Body of pancreas (tissue), 4 donors: ENCODE measurements around the gene PCBD2. TPM values are rescaled to one million over a fixed set of nuclear protein-coding genes. Genes with fewer than 3 reads are reported as not detected.
"Not testable (repeated sequence)": the region's sequence is repeated elsewhere in the genome, so short reads cannot be mapped to it uniquely, and the experiment has no call there.

ENCODE experiments used
- ATAC-seq: fragments of 150-250 bp; one replicate; pipeline ENCODE4 v1.9.1; 2016
- DNase-seq, 4 donors: peaks; one replicate each; pipeline ENCODE4 v3.0.0-alpha.2; 2019
- H3K27ac ChIP-seq, 4 donors: fragments of 200-600 bp; sonication (generic); 1 replicate in 3 of 4; 2 replicates in 1 of 4; pipeline versions ENCODE4 v1.5.1 to v1.6.1; 2016 to 2019; ENCODE audit warnings: mild to moderate bottlenecking in 1 of 4, mixed read lengths in 1 of 4, moderate library complexity in 1 of 4
- H3K27me3 ChIP-seq, 2 donors: fragments of 200-600 bp; sonication (generic); one replicate each; pipeline ENCODE4 v1.6.0; 2016; ENCODE audit warnings: mild to moderate bottlenecking in 1 of 2
- H3K36me3 ChIP-seq, 2 donors: fragments of 200-600 bp; sonication (generic); replicated peaks in 1 of 2; 2 replicates each; pipeline ENCODE4 v1.5.1; 2016; ENCODE audit warnings: low read depth in 2 of 2; ENCODE audit not compliant: insufficient read depth in 1 of 2
- H3K4me1 ChIP-seq: fragments of 200-600 bp; sonication (generic); one replicate; pipeline ENCODE4 v1.6.0; 2016
- H3K4me3 ChIP-seq, 2 donors: fragments of 200-600 bp; sonication (generic); 1 replicate in 1 of 2; 2 replicates in 1 of 2; pipeline ENCODE4 v1.5.1; 2016 to 2019
- H3K9me3 ChIP-seq, 3 donors: fragments of 200-600 bp; sonication (generic); 1 replicate in 2 of 3; 2 replicates in 1 of 3; pipeline ENCODE4 v1.5.1; 2016
- CTCF ChIP-seq, 7 experiments: fragments of 450-650 bp in 4 of 7; fragments of 200-600 bp in 3 of 7; sonication (generic) in 3 of 7; IDR thresholded peaks; one replicate each; pipeline ENCODE4 v1.5.1; 2016 to 2019; ENCODE audit warnings: antibody characterized with exemption in 7 of 7
- POLR2A ChIP-seq, 3 donors: fragments of 450-650 bp; IDR thresholded peaks; one replicate each; pipeline ENCODE4 v1.6.1; 2016; ENCODE audit warnings: antibody characterized with exemption in 3 of 3, mild to moderate bottlenecking in 2 of 3
- WGBS, 2 donors: methylation state at CpG; one replicate each; pipeline ENCODE4 v1.1.5; 2017; 5-methylcytosine and 5-hydroxymethylcytosine counted together
- intact Hi-C: fragments of 100-400 bp; cut with DNase I; formaldehyde crosslinking; loops from one replicate; pipeline ENCODE4 v1.15.1; 2023
- total RNA-seq, 2 donors: library from RNA; depleted of rRNA; stranded (reverse); fragments of >200 nt; gene quantifications; one replicate each; pipeline ENCODE4 v1.1.0, GENCODE V29; 2016

Gene PCBD2
- 10 to 100 TPM in 1 of 2 donors, 1 to 10 TPM in 1; 9.9 to 15.8 TPM for total RNA-seq

GRCh38 chr5:134904610-134905245, at the start of gene PCBD2:
PCBD2 (plus strand) TSS chr5:134905131; CDS start chr5:134905140, 9 bp downstream.
- intact Hi-C loops: loop anchor here (10.0 kb wide), 1 partner anchor 150 kb away; the partner anchor contains the start of gene DDX46

DNA sequence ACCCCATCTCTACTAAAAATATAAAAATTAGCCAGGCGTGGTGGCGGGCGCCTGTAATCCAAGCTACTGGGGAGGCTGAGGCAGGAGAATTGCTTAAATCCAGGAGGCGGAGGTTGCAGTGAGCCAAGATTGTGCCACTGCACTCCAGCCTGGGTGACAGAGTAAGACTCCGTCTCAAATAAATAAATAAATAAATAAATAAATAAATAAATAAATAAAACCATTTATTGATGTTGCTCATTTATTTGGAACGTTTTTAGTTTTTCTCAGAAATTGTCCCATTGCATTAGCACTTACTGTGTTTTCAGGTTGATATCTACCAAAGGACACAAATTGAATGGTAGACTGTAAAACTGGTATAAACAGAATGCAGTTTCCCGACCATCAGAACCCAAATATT, 48.5 kb upstream of the PCBD2 start:
- H3K9me3 ChIP-seq, intact Hi-C loops, H3K27ac ChIP-seq, DNase-seq, H3K27me3 ChIP-seq, ATAC-seq, H3K4me3 ChIP-seq: not testable (repeated sequence)
- Histone ChIP-seq H3K4me1 (peaks cover 11% of the 10 kb centered on the region), H3K36me3 (peaks cover 4 to 15% of the 10 kb centered on the region in 2 donors)
- 90 to 91% methylated on average over 7 of the region's 7 CpGs for WGBS, 2 donors

More at GRCh38 chr5:134904610-134905245, at the start of gene PCBD2:
- Histone ChIP-seq H3K36me3 (no peaks in the 10 kb centered on the region), H3K4me3 (peak within 1 kb of the TSS; percentile 50 to 83), H3K4me1 (peaks cover 6% of the 10 kb centered on the region), H3K9me3 (no peaks in the 10 kb centered on the region), H3K27me3 (no peaks in the 10 kb centered on the region), H3K27ac (peak within 1 kb of the TSS; percentile 95 to 99 (median 97))
- 0% methylated on average over 70 of the region's 84 CpGs; no CpG with 5 or more reads in 1 of the 2 donors for WGBS, 2 donors
- DNase-seq: peak; percentile 92 to 93 (median 92)
- peak; percentile 87 for ATAC-seq
- TF ChIP-seq CTCF (IDR thresholded peaks at IDR 0.05) (peak; percentile 85 to 98 (median 92)), POLR2A (IDR thresholded peaks at IDR 0.05) (peak; percentile 56 to 70 (median 61))

- DNase-seq (no peak), ATAC-seq (no peak)
- no peaks in the 10 kb centered on the region for H3K27me3 ChIP-seq
- no peak overlapping the region for H3K27ac ChIP-seq
- TF ChIP-seq POLR2A (IDR thresholded peaks at IDR 0.05) (no peak), CTCF (IDR thresholded peaks at IDR 0.05) (no peak)
- no peak overlapping the region for H3K4me3 ChIP-seq
- no peaks in the 10 kb centered on the region for H3K9me3 ChIP-seq
- WGBS, 2 donors: 41 to 53% methylated on average over 3 of the region's 3 CpGs
- H3K4me1 ChIP-seq: peaks cover 9% of the 10 kb centered on the region
- intact Hi-C loops: no loop called here
- H3K36me3 ChIP-seq: peaks cover 4 to 15% of the 10 kb centered on the region in 2 donors
Observed at GRCh38 chr5:134857401-134857800, 47.5 kb upstream of the PCBD2 start.

- H3K36me3 ChIP-seq: peaks cover 0 to 6% of the 10 kb centered on the region in 2 donors
- no peaks in the 10 kb centered on the region for H3K27me3 ChIP-seq
- H3K9me3 ChIP-seq: no peaks in the 10 kb centered on the region
- TF ChIP-seq POLR2A (IDR thresholded peaks at IDR 0.05): no peak
- H3K27ac ChIP-seq: no peak overlapping the region
- no peak for ATAC-seq
- H3K4me1 ChIP-seq: no peaks in the 10 kb centered on the region
- WGBS, 2 donors: 83% methylated on average over 2 of the region's 2 CpGs
- no peak for DNase-seq
- intact Hi-C loops: no loop called here
- H3K4me3 ChIP-seq: no peak overlapping the region
Observed at GRCh38 chr5:134864707-134865106, 40.2 kb upstream of the PCBD2 start.

DNA sequence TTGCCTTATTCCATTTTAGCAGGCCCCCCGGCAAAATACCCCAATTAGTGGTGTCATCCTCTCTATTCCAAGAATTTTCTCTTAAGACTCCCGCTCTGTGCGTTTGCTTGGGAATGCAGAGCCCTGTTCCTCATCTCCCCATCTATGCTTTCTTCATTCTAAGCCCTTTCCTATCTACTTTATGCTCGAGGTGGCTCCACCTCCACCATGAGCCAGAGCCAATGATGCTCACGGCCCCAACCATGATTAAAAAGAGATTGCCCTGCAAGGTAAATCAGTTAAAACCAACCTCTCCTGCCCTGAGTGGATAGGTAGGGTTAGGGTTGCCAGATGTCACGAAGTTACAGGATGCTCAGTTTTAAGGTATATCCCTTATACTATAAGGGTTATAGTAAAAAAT, 31.4 kb upstream of the PCBD2 start:
- intact Hi-C loops: no loop called here
- 73 to 79% methylated on average over 6 of the region's 6 CpGs for WGBS, 2 donors
- DNase-seq (no peak), ATAC-seq (no peak)
- Histone ChIP-seq H3K27me3 (no peaks in the 10 kb centered on the region), H3K36me3 (no peaks in the 10 kb centered on the region), H3K27ac (peak overlapping the region; percentile 85 to 88 (median 88)), H3K9me3 (no peaks in the 10 kb centered on the region), H3K4me3 (no peak overlapping the region), H3K4me1 (peaks cover 29% of the 10 kb centered on the region)
- TF ChIP-seq POLR2A (IDR thresholded peaks at IDR 0.05) (no peak), CTCF (IDR thresholded peaks at IDR 0.05) (no peak)
